Keratinocyte (primary cell): ENCODE measurements around the gene SIAH2.

Experiments used
- EZH2 ChIP-seq: IDR thresholded peaks from one replicate; pipeline ENCODE4 v1.6.1; 2012; ENCODE audit warnings: inconsistent platforms, mild to moderate bottlenecking, low read length, moderate library complexity
- TF ChIP-seq, protein P1 (sequence below), 3 experiments: IDR thresholded peaks in 1 of 3; conservative IDR thresholded peaks in 1 of 3; optimal IDR thresholded peaks in 1 of 3; 2 replicates in 2 of 3; 3 replicates in 1 of 3; pipeline versions ENCODE3 to v1.5.1; 2011; ENCODE audit warnings: low read length in 3 of 3, mild to moderate bottlenecking in 3 of 3, moderate library complexity in 2 of 3, control low read depth in 1 of 3, inconsistent platforms in 1 of 3; ENCODE audit not compliant: insufficient read depth in 2 of 3; ENCODE audit errors: extremely low read depth in 1 of 3

- TF ChIP-seq, protein P1, sequence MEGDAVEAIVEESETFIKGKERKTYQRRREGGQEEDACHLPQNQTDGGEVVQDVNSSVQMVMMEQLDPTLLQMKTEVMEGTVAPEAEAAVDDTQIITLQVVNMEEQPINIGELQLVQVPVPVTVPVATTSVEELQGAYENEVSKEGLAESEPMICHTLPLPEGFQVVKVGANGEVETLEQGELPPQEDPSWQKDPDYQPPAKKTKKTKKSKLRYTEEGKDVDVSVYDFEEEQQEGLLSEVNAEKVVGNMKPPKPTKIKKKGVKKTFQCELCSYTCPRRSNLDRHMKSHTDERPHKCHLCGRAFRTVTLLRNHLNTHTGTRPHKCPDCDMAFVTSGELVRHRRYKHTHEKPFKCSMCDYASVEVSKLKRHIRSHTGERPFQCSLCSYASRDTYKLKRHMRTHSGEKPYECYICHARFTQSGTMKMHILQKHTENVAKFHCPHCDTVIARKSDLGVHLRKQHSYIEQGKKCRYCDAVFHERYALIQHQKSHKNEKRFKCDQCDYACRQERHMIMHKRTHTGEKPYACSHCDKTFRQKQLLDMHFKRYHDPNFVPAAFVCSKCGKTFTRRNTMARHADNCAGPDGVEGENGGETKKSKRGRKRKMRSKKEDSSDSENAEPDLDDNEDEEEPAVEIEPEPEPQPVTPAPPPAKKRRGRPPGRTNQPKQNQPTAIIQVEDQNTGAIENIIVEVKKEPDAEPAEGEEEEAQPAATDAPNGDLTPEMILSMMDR (optimal IDR thresholded peaks at IDR 0.05 in 1 of 3, IDR thresholded peaks at IDR 0.05 in 1 of 3, conservative IDR thresholded peaks at IDR 0.05 in 1 of 3; ENCODE audit: extremely low read depth in 1 of 3, insufficient read depth in 2 of 3, low read length in 3 of 3) = no peak
- no peak for TF ChIP-seq EZH2
These were observed 3.0 kb downstream of the SIAH2 start for GRCh38 chr3:150759947-150760346.
